ENCODE measurements around the gene SULT2A1.
"Not testable (repeated sequence)": the region's sequence is repeated elsewhere in the genome, so short reads cannot be mapped to it uniquely, and the experiment has no call there.

Gene SULT2A1

DNA sequence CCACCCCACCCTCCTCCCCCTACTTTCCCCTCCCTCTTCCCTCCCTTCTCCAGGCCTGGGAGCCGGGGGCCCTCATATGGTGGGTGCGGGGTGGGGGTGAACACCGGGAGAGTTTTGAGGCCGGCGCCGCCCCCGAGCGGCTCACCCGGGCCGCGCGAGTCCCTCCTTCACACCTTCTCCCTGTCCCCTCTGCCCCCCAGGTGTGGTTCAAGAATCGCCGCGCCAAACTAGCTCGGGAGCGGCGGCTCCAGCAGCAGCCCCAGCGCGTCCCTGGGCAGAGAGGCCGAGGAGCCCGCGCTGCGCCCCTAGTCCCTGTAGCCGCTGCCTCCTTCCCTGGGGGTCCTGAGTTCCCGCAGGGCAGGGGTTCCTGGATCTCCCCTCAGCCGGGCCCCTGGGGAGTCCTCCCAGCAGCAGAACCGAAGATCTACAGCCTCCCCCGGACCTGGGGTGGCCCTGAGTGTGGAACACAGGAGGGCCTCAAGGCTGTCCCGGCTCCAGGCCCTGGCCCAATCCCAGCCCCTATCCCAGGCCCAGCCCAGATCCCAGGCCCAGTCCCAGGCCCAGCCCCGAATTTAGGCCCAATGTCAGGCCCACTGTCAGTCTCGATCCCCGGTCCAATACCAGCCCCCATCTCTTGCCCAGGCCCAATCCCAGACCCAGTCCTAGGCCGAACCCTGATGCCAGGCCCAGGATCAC, 25.4 kb downstream of the SULT2A1 start:
- no peak for DNase-seq (ENCODE audit: low read depth)

GRCh38 chr19:47859838-47860237, 26.3 kb downstream of the SULT2A1 start:
- DNase-seq (ENCODE audit: low read depth), result not testable (repeated sequence)

DNA sequence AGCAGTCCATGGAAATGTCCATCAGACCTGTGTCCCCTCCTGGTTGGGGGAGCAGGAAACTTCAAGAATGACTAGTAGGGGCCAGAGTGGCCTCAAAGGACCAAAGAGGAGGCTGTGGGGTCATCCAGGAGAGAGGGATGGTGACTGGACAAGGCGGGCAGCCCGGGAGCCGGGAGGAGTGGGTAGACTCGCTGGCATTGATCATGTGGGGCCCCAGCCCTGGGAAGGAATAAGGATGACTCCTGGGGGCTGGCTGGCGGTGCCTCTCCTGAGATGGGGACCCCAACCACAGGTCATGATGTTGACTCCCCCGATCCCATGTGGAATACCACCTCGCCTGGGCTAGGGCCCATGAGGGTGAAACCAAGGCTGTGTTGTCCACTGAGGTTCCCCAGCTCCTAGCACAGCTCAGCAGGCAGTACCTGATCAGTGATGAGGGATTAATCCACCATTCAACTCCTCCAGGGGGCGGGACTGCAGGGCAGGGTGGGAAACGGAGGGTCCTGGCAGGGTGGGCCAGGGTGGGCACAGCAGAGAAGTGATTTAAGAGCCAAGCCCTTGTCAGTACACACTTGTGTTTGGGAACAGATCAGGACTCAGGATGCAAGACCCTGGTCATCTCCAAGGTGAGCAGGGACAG, 27.3 kb downstream of the SULT2A1 start, which contains the start of gene TPRX2:
TSS of gene TPRX2 (plus strand) at position 590 of the 640 bp plus-strand sequence. CDS start at position 602, 12 bp downstream.
- DNase-seq (ENCODE audit: low read depth), result not testable (repeated sequence)

DNA sequence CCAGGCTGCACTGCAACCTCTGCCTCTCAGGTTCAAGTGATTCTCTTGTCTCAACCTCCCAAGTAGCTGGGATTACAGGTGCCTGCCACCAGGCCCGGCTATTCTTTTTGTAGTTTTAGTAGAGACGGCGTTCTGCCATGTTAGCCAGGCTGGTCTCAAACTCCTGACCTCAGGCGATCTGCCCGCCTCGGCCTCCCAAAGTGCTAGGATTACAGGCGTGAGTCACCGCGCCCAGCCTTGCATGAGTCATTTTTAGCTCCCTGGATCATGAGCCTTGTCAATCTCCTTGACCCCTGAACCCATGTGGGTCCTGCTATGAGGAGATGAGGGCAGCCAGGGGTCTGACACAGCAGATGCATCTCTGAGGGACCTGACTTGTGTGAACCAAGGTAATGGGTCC, 27.9 kb downstream of the SULT2A1 start:
- not testable (repeated sequence) for DNase-seq (ENCODE audit: low read depth)

DNA sequence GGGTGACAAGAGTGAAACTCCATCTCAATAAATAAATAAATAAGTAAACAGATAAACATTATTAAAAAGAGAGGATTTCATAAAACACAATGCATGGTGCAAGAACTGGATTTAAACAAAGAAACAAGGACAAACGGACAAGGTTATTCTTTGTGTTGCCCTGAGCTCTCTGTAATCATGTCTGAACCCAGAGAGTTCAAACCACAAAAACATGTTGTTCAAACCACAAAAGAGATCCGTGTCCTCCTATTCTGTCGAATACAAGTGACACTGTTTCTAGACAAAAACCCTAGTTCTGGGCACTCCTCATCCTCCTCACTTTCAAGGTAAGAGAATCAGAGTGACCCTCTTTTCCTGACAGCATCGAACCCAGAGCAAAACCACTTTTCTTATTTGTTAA, 31.7 kb downstream of the SULT2A1 start:
- no peak for DNase-seq (ENCODE audit: low read depth)

DNA sequence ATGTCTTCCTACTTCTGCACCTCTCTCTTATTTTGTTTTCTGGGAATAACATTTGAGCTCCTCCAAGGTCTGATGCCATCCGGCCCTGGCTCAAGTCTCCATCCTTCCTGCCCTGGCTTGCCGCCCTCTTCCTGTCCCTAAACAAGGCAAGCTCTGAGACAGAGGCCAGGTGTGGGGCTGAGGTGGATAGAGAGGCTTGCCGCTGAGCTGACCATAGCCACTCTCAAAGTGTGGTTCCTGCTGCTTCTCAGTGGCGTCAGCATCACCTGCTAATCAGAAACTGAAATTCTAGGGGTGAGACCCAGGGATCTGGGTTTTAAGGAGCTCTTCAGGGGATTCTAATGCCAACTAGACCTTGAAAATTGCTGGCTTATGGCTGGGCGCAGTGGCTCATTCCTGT, 33.1 kb downstream of the SULT2A1 start:
- DNase-seq (ENCODE audit: low read depth), result no peak

DNA sequence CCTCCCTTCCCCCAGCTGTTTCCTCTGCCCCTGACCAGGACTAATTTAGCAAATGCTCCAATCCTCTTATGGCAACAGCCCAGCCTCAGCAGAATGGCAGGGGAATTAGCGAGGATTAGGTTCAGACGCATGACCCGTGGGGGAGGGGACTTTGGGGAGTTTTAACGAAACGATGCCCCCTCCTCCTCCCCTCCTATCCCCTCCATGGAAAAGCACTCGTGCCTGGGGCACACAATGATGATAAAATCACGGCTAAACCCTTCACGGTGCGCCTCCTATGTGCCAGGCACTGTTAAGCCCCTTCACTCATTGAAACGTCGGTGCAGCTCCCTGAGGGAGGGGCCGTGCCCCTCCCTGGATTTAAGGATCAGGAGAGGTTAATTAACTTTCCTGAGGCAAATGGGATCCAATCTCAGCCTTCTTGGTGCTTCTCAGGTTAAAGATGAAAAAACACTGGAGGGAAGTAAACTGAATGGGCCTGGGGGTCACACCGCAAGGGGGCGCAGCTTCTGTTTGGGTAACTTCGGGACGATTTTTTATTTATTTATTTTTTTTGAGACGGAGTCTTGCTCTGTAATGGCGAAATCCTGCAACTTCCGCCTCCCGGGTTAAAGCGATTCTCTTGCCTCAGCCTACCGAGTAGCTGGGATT, 37.2 kb downstream of the SULT2A1 start:
- peak; percentile 4 for DNase-seq (ENCODE audit: low read depth)

GRCh38 chr19:47848425-47848822, 37.7 kb downstream of the SULT2A1 start:
- no peak for DNase-seq (ENCODE audit: low read depth)

GRCh38 chr19:47842941-47843340, 43.2 kb downstream of the SULT2A1 start:
- DNase-seq (ENCODE audit: low read depth), result no peak

DNA sequence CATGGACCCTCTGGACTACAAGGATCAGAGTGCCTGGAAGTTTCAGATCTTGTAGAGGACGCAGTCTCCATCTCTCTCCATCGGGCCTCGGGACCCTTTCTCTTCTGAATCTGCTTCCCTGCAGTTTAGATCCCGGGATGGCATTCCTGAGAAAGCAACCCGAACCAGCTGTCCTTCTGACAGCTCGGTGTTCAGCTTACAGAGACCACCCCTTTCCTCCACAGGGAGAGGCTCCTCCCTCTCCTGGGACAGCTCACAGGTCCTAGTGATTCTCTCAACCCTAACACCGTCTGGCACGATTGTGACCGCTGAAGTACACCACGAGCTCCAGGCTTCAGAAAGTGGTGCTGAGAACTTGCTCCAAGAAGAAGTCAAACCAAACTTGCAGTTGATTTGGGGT, 46.2 kb downstream of the SULT2A1 start:
- no peak for DNase-seq (ENCODE audit: low read depth)

GRCh38 chr19:47839411-47839810, 46.7 kb downstream of the SULT2A1 start:
- no peak for DNase-seq (ENCODE audit: low read depth)

GRCh38 chr19:47836038-47836437, 50.1 kb downstream of the SULT2A1 start:
- DNase-seq (ENCODE audit: low read depth), result no peak

GRCh38 chr19:47832723-47833122, 53.4 kb downstream of the SULT2A1 start:
- no peak for DNase-seq (ENCODE audit: low read depth)

DNA sequence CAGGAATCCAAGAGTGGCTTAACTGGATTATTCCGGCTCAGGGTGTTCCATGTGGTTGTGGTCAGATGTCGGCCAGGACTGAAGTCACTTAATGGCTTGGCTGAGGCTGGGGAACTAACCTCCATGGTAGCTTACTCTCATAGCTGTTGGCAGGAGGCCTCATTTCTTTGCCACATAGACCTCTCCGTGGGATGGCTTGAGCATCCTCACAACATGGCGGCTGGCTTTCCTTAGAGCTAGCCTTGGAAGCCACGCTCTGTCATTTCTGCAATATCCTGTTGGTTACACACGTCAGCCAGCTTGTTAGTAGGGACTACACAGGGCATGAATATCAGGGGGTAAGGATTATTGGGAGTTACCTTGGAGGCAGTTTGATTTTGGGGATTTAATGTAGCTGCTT, 59.3 kb downstream of the SULT2A1 start:
- DNase-seq (ENCODE audit: low read depth), result no peak

- no peak for DNase-seq (ENCODE audit: low read depth)
These were observed 61.7 kb downstream of the SULT2A1 start for GRCh38 chr19:47824396-47824795.

DNA sequence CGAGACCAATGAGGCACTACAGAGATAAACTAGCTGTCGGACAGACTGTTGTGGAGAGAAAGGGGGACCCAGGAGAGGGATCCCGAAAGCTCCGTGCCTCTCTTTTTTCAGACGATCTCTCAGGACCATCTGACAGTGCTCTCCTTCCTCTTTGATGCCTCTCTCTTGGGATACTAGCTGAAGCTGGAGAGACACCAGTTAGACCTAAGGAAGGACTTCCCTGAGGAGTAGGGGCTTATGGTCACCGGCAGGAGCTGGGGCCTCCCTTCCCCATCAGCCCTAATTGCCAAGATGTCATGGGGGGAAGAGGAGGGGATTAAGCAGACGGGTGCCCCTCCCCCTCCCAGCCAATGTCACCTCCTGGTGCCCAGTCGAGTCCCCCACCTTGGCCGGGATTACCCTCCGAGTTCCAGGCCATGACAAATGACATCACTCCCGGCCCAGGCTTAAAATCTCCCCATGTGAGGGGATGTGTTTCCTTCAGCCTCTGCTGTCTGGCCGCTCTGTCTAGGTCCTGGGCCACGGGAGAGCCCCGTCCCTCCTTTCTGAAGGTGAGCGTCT, 64.6 kb downstream of the SULT2A1 start, which contains the start of gene CRX:
TSS of gene CRX (plus strand) at position 478 of the 561 bp plus-strand sequence. CDS start 12,507 bp downstream, outside the sequence.
- DNase-seq (ENCODE audit: low read depth), result no peak
